IMR-90 (cell line): Measurements from ENCODE around the gene CXADR. TPM values are rescaled to one million over a fixed set of nuclear protein-coding genes. Genes with fewer than 3 reads are reported as not detected.

Experiments used
- ATAC-seq: fragments of 200-7000 bp; cut with Tn5 transposase; 2 replicates; pipeline ENCODE4 v1.9.1; 2020; ENCODE audit warnings: low read depth, mild to moderate bottlenecking, moderate library complexity
- BruUV-seq: library from RNA; stranded (reverse); fragments of 400-500 nt; replicated peaks from 2 replicates; lab custom pipeline; 2021; lab: Mats Ljungman, UMichigan
- CTCF ChIA-PET: fragments of 300-600 bp; formaldehyde crosslinking; extraction: SDS; loops from one replicate; lab custom pipeline; 2021; ENCODE audit warnings: antibody characterized with exemption; lab: Yijun Ruan, JAX
- POLR2A ChIA-PET: fragments of 300-600 bp; sonication (Branson Sonifier 250); formaldehyde crosslinking; loops from one replicate; lab custom pipeline; 2022; ENCODE audit warnings: antibody characterized with exemption; ENCODE audit not compliant: unreplicated experiment; lab: Charles Lee
- DNase-seq: peaks from one replicate; pipeline ENCODE4 v3.0.0; 2013
- H2AFZ ChIP-seq: replicated peaks from 2 replicates; pipeline ENCODE3; 2013; ENCODE audit warnings: low read length, mild to moderate bottlenecking; ENCODE audit not compliant: poor library complexity
- H2AK5ac ChIP-seq: 2 replicates; pipeline ENCODE4 v1.6.1; 2013; ENCODE audit warnings: low read depth, low read length, inconsistent platforms
- H2AK9ac ChIP-seq: replicated peaks from 2 replicates; pipeline ENCODE3; 2013; ENCODE audit warnings: mild to moderate bottlenecking, low read depth, low read length, moderate library complexity; ENCODE audit not compliant: poor library complexity
- H2BK120ac ChIP-seq: 2 replicates; pipeline ENCODE4 v1.6.1; 2013; ENCODE audit warnings: low read depth, low read length, inconsistent platforms
- H2BK15ac ChIP-seq: 3 replicates; pipeline ENCODE4 v1.6.1; 2013; ENCODE audit warnings: low read depth, low read length, inconsistent platforms
- H2BK20ac ChIP-seq: 2 replicates; pipeline ENCODE4 v1.6.1; 2013; ENCODE audit warnings: low read depth, mild to moderate bottlenecking, inconsistent platforms, low read length, moderate library complexity
- H2BK5ac ChIP-seq: 2 replicates; pipeline ENCODE4 v1.6.1; 2013; ENCODE audit warnings: mild to moderate bottlenecking, low read depth, low read length, inconsistent platforms; ENCODE audit not compliant: poor library complexity, severe bottlenecking
- H3K14ac ChIP-seq: replicated peaks from 2 replicates; pipeline ENCODE4 v1.6.1; 2013; ENCODE audit warnings: low read depth, low read length, inconsistent platforms
- H3K18ac ChIP-seq: 2 replicates; pipeline ENCODE4 v1.6.1; 2013; ENCODE audit warnings: low read depth, low read length, control low read depth
- H3K23ac ChIP-seq: 2 replicates; pipeline ENCODE4 v1.6.1; 2013; ENCODE audit warnings: low read depth, low read length, inconsistent platforms
- H3K27ac ChIP-seq: 2 replicates; pipeline ENCODE4 v1.5.1; 2013; ENCODE audit warnings: mild to moderate bottlenecking, control low read depth, low read length; ENCODE audit not compliant: insufficient read depth
- H3K27me3 ChIP-seq: 2 replicates; pipeline ENCODE4 v1.6.1; 2013; ENCODE audit warnings: low read length; ENCODE audit not compliant: control insufficient read depth, insufficient read depth
- H3K36me3 ChIP-seq: 2 replicates; pipeline ENCODE4 v1.6.1; 2013; ENCODE audit warnings: low read length, mixed read lengths; ENCODE audit not compliant: control insufficient read depth, insufficient read depth
- H3K4ac ChIP-seq: 2 replicates; pipeline ENCODE4 v1.6.1; 2013; ENCODE audit warnings: low read depth, low read length, inconsistent platforms
- H3K4me1 ChIP-seq: 2 replicates; pipeline ENCODE4 v1.6.1; 2013; ENCODE audit warnings: low read length, mixed read lengths; ENCODE audit not compliant: control insufficient read depth, insufficient read depth
- H3K4me2 ChIP-seq: 2 replicates; pipeline ENCODE4 v1.6.1; 2013; ENCODE audit warnings: low read depth, mild to moderate bottlenecking, control low read depth, low read length, moderate library complexity
- H3K4me3 ChIP-seq: 2 replicates; pipeline ENCODE4 v1.5.1; 2013; ENCODE audit warnings: low read depth, mild to moderate bottlenecking, control low read depth, low read length, moderate library complexity; ENCODE audit not compliant: insufficient read depth
- H3K56ac ChIP-seq: 2 replicates; pipeline ENCODE4 v1.6.1; 2013; ENCODE audit warnings: low read length, inconsistent platforms; ENCODE audit not compliant: insufficient read depth; ENCODE audit errors: extremely low read depth
- H3K79me1 ChIP-seq, 2 experiments: 2 replicates each; pipeline ENCODE4 v1.6.1; 2013; ENCODE audit warnings: low read length in 2 of 2, inconsistent platforms in 1 of 2, low read depth in 1 of 2
- H3K9ac ChIP-seq: 2 replicates; pipeline ENCODE4 v1.6.1; 2013; ENCODE audit warnings: low read depth, low read length, control low read depth
- H3K9me1 ChIP-seq: 2 replicates; pipeline ENCODE4 v1.6.1; 2013; ENCODE audit warnings: low read length, inconsistent platforms; ENCODE audit not compliant: insufficient read depth
- H3K9me3 ChIP-seq: 2 replicates; pipeline ENCODE4 v1.6.1; 2013; ENCODE audit warnings: low read length; ENCODE audit not compliant: control insufficient read depth, insufficient read depth
- H4K20me1 ChIP-seq: 2 replicates; pipeline ENCODE4 v1.6.1; 2013; ENCODE audit warnings: low read length, inconsistent platforms; ENCODE audit not compliant: insufficient read depth
- H4K5ac ChIP-seq: 2 replicates; pipeline ENCODE4 v1.6.1; 2013; ENCODE audit warnings: mild to moderate bottlenecking, low read depth, low read length, control low read depth
- H4K8ac ChIP-seq, 2 experiments: 2 replicates each; pipeline ENCODE4 v1.6.1; 2013; ENCODE audit warnings: low read depth in 2 of 2, low read length in 2 of 2, control low read depth in 1 of 2, inconsistent platforms in 1 of 2
- H4K91ac ChIP-seq: 2 replicates; pipeline ENCODE4 v1.6.1; 2013; ENCODE audit warnings: low read depth, low read length, inconsistent platforms; ENCODE audit not compliant: insufficient read depth
- BHLHE40 ChIP-seq: fragments of 150-350 bp; IDR thresholded peaks from 2 replicates; pipeline ENCODE4 v1.6.1; 2016; ENCODE audit warnings: mild to moderate bottlenecking, low read depth, low read length
- CEBPB ChIP-seq: IDR thresholded peaks from 2 replicates; pipeline ENCODE4 v1.6.1; 2012; ENCODE audit warnings: low read depth, low read length, improper control_type of control experiment
- CHD1 ChIP-seq: IDR thresholded peaks from 2 replicates; pipeline ENCODE4 v1.6.1; 2012; ENCODE audit warnings: low read depth, low read length, improper control_type of control experiment
- CTCF ChIP-seq: conservative IDR thresholded peaks from 2 replicates; pipeline ENCODE4 v1.5.1; 2012; ENCODE audit warnings: mild to moderate bottlenecking, low read depth, low read length, improper control_type of control experiment
- ELK1 ChIP-seq: fragments of 150-350 bp; IDR thresholded peaks from 2 replicates; pipeline ENCODE4 v1.6.1; 2016; ENCODE audit warnings: low read depth, mild to moderate bottlenecking, low read length, moderate library complexity, borderline replicate concordance
- FOS ChIP-seq: fragments of 150-350 bp; IDR thresholded peaks from 2 replicates; pipeline ENCODE4 v1.6.1; 2016; ENCODE audit warnings: low read depth, low read length
- MAFK ChIP-seq: IDR thresholded peaks from 2 replicates; pipeline ENCODE4 v1.6.1; 2012; ENCODE audit warnings: low read depth, low read length, improper control_type of control experiment
- MAZ ChIP-seq: IDR thresholded peaks from 2 replicates; pipeline ENCODE4 v1.6.1; 2012; ENCODE audit warnings: low read depth, mild to moderate bottlenecking, low read length, improper control_type of control experiment, moderate library complexity, borderline replicate concordance
- NFE2L2 ChIP-seq: fragments of 150-350 bp; IDR thresholded peaks from 2 replicates; pipeline ENCODE4 v1.6.1; 2016; ENCODE audit warnings: low read depth, mild to moderate bottlenecking, low read length
- POLR2A ChIP-seq: IDR thresholded peaks from 2 replicates; pipeline ENCODE4 v1.6.1; 2012; ENCODE audit warnings: mild to moderate bottlenecking, low read depth, low read length
- RCOR1 ChIP-seq: IDR thresholded peaks from 2 replicates; pipeline ENCODE4 v1.6.1; 2012; ENCODE audit warnings: mild to moderate bottlenecking, low read length, improper control_type of control experiment; ENCODE audit not compliant: insufficient replicate concordance
- RFX5 ChIP-seq: IDR thresholded peaks from 2 replicates; pipeline ENCODE4 v1.8.0; 2012; ENCODE audit warnings: low read depth, mild to moderate bottlenecking, low read length, moderate library complexity
- WGBS, 2 experiments: methylation state at CpG; one replicate each; pipeline versions ENCODE4 v1.1.5 to v1.1.7; 2013; ENCODE audit warnings: missing lambda C conversion rate in 2 of 2; ENCODE audit not compliant: insufficient read length in 1 of 2; ENCODE audit errors: extremely low coverage in 2 of 2; 5-methylcytosine and 5-hydroxymethylcytosine counted together
- dilution Hi-C: fragments of 300-500 bp; cut with HindIII; formaldehyde crosslinking; loops from one replicate; pipeline ENCODE4 v1.14.3; 2018; ENCODE audit warnings: low sequenced_read_pairs; ENCODE audit not compliant: unreplicated experiment
- in situ Hi-C: fragments of 300-500 bp; cut with MboI; formaldehyde crosslinking; loops from 3 replicates; pipeline ENCODE4 v1.14.3; 2019; ENCODE audit warnings: low sequenced_read_pairs, inconsistent platforms, mixed read lengths
- intact Hi-C: fragments of 100-400 bp; cut with micrococcal nuclease; formaldehyde crosslinking; loops from 2 replicates; pipeline ENCODE4 v1.10.0; 2022
- polyA plus RNA-seq, 3 experiments: library from polyadenylated mRNA; depleted of rRNA; stranded (reverse); fragments of >200 nt; gene quantifications; 2 replicates each; pipeline ENCODE4 v1.2.3, GENCODE V29; 2012; ENCODE audit warnings: low replicate concordance in 1 of 3
- total RNA-seq: library from RNA; depleted of rRNA; stranded (reverse); fragments of >200 nt; gene quantifications from 2 replicates; pipeline ENCODE4 v1.2.3, GENCODE V29; 2012

Gene CXADR
- total and polyA plus RNA-seq, 2 of the 4 experiments (the other 2 are of a cell fraction), result 0.21 to 1.1 TPM

GRCh38 chr21:17492415-17493168, 20.3 kb upstream of the CXADR start:
- CTCF ChIA-PET, result no interaction called here
- peak overlapping the region; percentile 12 for H2AFZ ChIP-seq
- 0 out of 2 replicates have a peak, but pooled peaks cover 4% of the 10 kb centered on the region for H4K20me1 ChIP-seq
- peaks cover 3% of the 10 kb centered on the region; the same call in 1 of the 2 replicates for H3K9me1 ChIP-seq
- ATAC-seq, result peak; percentile 18; the same call in 1 of the 2 replicates
- no peak overlapping the region for H3K23ac ChIP-seq
- no TSS peak for BruUV-seq
- dilution Hi-C loops (no loop called here), intact Hi-C loops (loop anchor here (10.0 kb wide), 1 partner anchor 352 kb away; no protein-coding TSS in a partner anchor), in situ Hi-C loops (no loop called here)
- peaks cover 10% of the 10 kb centered on the region for H3K4me1 ChIP-seq
- H4K91ac ChIP-seq, result peak overlapping the region; percentile 57
- H3K4me3 ChIP-seq, result no peak overlapping the region
- peak overlapping the region; percentile 17; the same call in 1 of the 2 replicates for H3K4me2 ChIP-seq
- H4K5ac ChIP-seq, result peak overlapping the region; percentile 14; the same call in 1 of the 2 replicates
- POLR2A ChIA-PET, result interaction anchor here (0.7 kb wide), 1 partner anchor 49 kb away, joined by 3 read pairs; no protein-coding TSS in a partner anchor
- no peak overlapping the region for H3K9ac ChIP-seq
- peak overlapping the region; percentile 69; the same call in 1 of the 2 replicates for H3K18ac ChIP-seq
- peak overlapping the region; percentile 44 for H2BK5ac ChIP-seq
- no CpG with 5 or more reads among the region's 6 CpGs for WGBS, 2 experiments
- H2BK15ac ChIP-seq, result peak overlapping the region; percentile 31; the same call in 1 of the 3 replicates
- H4K8ac ChIP-seq, result peak overlapping the region in 1 of 2 experiments; percentile 36; a peak in 1 of 4 replicates
- H2AK5ac ChIP-seq, result peak overlapping the region; percentile 72
- 0 out of 2 replicates have a peak overlapping the region, but pooled peaks have one; percentile 32 for H3K14ac ChIP-seq
- H3K27me3 ChIP-seq, result no peaks in the 10 kb centered on the region
- no peak overlapping the region for H3K56ac ChIP-seq
- H2BK120ac ChIP-seq, result peak overlapping the region; percentile 58
- H3K36me3 ChIP-seq, result no peaks in the 10 kb centered on the region
- no peak for DNase-seq
- no peaks in the 10 kb centered on the region for H3K79me1 ChIP-seq
- no peak for TF ChIP-seq CTCF
- no peak for TF ChIP-seq FOS
- no peak for TF ChIP-seq RFX5
- no peak for TF ChIP-seq CHD1
- no peak for TF ChIP-seq MAFK
- no peak for TF ChIP-seq POLR2A
- TF ChIP-seq NFE2L2, result no peak
- TF ChIP-seq MAZ, result no peak
- TF ChIP-seq RCOR1, result no peak
- TF ChIP-seq BHLHE40, result no peak
- TF ChIP-seq CEBPB, result no peak
- no peak for TF ChIP-seq ELK1
- H2AK9ac ChIP-seq, result no peak overlapping the region
- no peaks in the 10 kb centered on the region for H3K9me3 ChIP-seq
- H3K27ac ChIP-seq, result peak overlapping the region; percentile 57
- peak overlapping the region; percentile 41 for H2BK20ac ChIP-seq
- peak overlapping the region; percentile 60 for H3K4ac ChIP-seq
